PC-9 (cell line): ENCODE results near the gene NLRC3. TPM values are rescaled to one million over a fixed set of nuclear protein-coding genes. Genes with fewer than 3 reads are reported as not detected.

Experiments
- BruUV-seq: library from RNA; stranded (reverse); fragments of 400-500 nt; replicated peaks from 2 replicates; lab custom pipeline; 2021; lab: Mats Ljungman, UMichigan
- CTCF ChIA-PET: fragments of 300-600 bp; sonication (Branson Sonifier 250); formaldehyde crosslinking; loops from one replicate; lab custom pipeline; 2022; ENCODE audit warnings: antibody characterized with exemption; lab: Charles Lee
- POLR2A ChIA-PET: fragments of 300-600 bp; sonication (Branson Sonifier 250); formaldehyde crosslinking; loops from one replicate; lab custom pipeline; 2022; ENCODE audit warnings: antibody characterized with exemption; ENCODE audit not compliant: unreplicated experiment; lab: Charles Lee
- DNase-seq, 2 experiments: peaks; one replicate each; pipeline versions ENCODE4 v3.0.0 to v3.0.0-alpha.2; 2015 to 2022; ENCODE audit warnings: mixed read lengths in 1 of 2
- H2AFZ ChIP-seq: fragments of 200-600 bp; sonication (generic); 2 replicates; pipeline ENCODE4 v1.8.1; 2017; ENCODE audit warnings: antibody characterized with exemption
- H3F3A ChIP-seq: fragments of 200-600 bp; sonication (generic); 2 replicates; pipeline ENCODE4 v1.8.1; 2017; ENCODE audit warnings: antibody characterized with exemption, mild to moderate bottlenecking, low read depth; ENCODE audit not compliant: insufficient read depth
- H3K27ac ChIP-seq: fragments of 200-600 bp; sonication (generic); 2 replicates; pipeline ENCODE4 v1.6.1; 2016; ENCODE audit warnings: mixed run types
- H3K27me3 ChIP-seq: fragments of 200-600 bp; sonication (generic); 2 replicates; pipeline ENCODE4 v1.6.1; 2016; ENCODE audit warnings: low read depth, mixed run types; ENCODE audit not compliant: insufficient read depth
- H3K36me3 ChIP-seq: fragments of 200-600 bp; sonication (generic); 2 replicates; pipeline ENCODE4 v1.6.1; 2016; ENCODE audit warnings: low read depth, mixed run types
- H3K4me1 ChIP-seq: fragments of 200-600 bp; sonication (generic); replicated peaks from 2 replicates; pipeline ENCODE4 v1.6.1; 2016; ENCODE audit warnings: mixed run types; ENCODE audit not compliant: insufficient read depth
- H3K4me2 ChIP-seq: fragments of 200-600 bp; sonication (generic); 2 replicates; pipeline ENCODE4 v1.6.1; 2017; ENCODE audit warnings: mixed run types
- H3K4me3 ChIP-seq: fragments of 200-600 bp; sonication (generic); 2 replicates; pipeline ENCODE4 v1.6.1; 2016; ENCODE audit warnings: mixed run types
- H3K79me2 ChIP-seq: fragments of 200-600 bp; sonication (generic); 2 replicates; pipeline ENCODE4 v1.6.1; 2017; ENCODE audit warnings: low read depth, mixed run types
- H3K9me2 ChIP-seq: fragments of 200-600 bp; sonication (generic); 2 replicates; pipeline ENCODE4 v1.8.1; 2017; ENCODE audit warnings: mild to moderate bottlenecking; ENCODE audit not compliant: insufficient read depth
- H3K9me3 ChIP-seq: fragments of 200-600 bp; sonication (generic); 2 replicates; pipeline ENCODE4 v1.8.1; 2016; ENCODE audit warnings: low read depth; ENCODE audit not compliant: insufficient read depth
- H4K20me1 ChIP-seq: fragments of 200-600 bp; sonication (generic); 2 replicates; pipeline ENCODE4 v1.8.1; 2017; ENCODE audit not compliant: insufficient read depth
- EZH2 ChIP-seq: fragments of 200-600 bp; sonication (generic); IDR thresholded peaks from 2 replicates; pipeline ENCODE4 v1.8.0; 2017; ENCODE audit warnings: antibody characterized with exemption, low read depth
- intact Hi-C: fragments of 100-400 bp; cut with micrococcal nuclease; formaldehyde crosslinking; loops from one replicate; pipeline ENCODE4 v1.10.0; 2022; ENCODE audit not compliant: unreplicated experiment
- total RNA-seq: library from RNA; stranded (reverse); gene quantifications from 2 replicates; pipeline ENCODE4 v1.2.3, GENCODE V29; 2021
- TF ChIP-seq, protein P1 (sequence below): fragments of 200-600 bp; sonication (generic); conservative IDR thresholded peaks from 2 replicates; pipeline ENCODE4 v1.6.1; 2017; ENCODE audit warnings: mixed run types, antibody characterized with exemption, mild to moderate bottlenecking, moderate library complexity

The NLRC3 gene
- total RNA-seq, 1 experiment from 2014 or later, result not detected

DNA sequence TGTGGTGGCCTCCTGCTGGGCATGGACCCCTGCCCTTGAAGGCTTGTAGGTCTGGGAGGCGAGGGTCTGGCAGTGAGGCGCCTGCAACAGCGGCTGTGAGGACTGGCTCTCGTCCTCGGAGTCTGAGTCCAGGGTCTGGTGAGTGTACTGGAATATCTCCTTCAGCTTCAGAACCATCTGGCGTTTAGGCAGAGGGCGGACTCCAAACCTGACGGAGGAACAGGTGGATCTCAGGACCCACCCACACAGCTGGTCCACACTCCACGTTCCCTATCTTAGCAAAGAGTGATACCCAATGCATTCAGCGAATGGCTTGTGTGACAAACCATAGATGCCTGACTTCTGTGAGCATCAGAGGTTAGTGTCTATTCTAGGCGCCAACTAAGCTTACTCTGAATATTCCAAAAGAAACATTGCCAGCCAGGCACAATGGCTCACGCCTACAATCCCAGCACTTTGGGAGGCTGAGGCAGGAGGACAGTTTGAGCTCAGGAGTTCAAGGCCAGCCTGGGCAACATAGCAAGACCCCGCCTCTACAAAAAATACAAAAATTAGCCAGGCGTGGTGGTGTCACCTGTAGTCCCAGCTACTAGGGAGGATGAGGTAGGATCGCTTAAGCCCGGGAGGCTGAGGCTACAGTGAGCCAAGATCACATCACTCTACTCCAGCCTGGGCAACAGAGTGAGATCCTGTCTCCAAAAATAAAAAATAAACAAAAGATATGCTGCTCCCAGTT lies 6.3 kb upstream of the NLRC3 start:
- Histone ChIP-seq H2AFZ (no peak overlapping the region), H3K4me3 (no peak overlapping the region), H4K20me1 (no peaks in the 10 kb centered on the region), H3K27me3 (no peaks in the 10 kb centered on the region), H3K9me3 (no peaks in the 10 kb centered on the region), H3K9me2 (no peaks in the 10 kb centered on the region), H3K4me1 (no peaks in the 10 kb centered on the region), H3K36me3 (no peaks in the 10 kb centered on the region), H3K4me2 (no peak overlapping the region), H3K27ac (no peak overlapping the region), H3F3A (no peaks in the 10 kb centered on the region), H3K79me2 (no peaks in the 10 kb centered on the region)
- ChIA-PET POLR2A (no interaction called here), CTCF (interaction anchor here (0.6 kb wide), 1 partner anchor 61 kb away, joined by 11 read pairs; no protein-coding TSS in a partner anchor)
- no TSS peak for BruUV-seq
- intact Hi-C loops, result no loop called here
- TF ChIP-seq EZH2, result no peak
- TF ChIP-seq, protein P1, sequence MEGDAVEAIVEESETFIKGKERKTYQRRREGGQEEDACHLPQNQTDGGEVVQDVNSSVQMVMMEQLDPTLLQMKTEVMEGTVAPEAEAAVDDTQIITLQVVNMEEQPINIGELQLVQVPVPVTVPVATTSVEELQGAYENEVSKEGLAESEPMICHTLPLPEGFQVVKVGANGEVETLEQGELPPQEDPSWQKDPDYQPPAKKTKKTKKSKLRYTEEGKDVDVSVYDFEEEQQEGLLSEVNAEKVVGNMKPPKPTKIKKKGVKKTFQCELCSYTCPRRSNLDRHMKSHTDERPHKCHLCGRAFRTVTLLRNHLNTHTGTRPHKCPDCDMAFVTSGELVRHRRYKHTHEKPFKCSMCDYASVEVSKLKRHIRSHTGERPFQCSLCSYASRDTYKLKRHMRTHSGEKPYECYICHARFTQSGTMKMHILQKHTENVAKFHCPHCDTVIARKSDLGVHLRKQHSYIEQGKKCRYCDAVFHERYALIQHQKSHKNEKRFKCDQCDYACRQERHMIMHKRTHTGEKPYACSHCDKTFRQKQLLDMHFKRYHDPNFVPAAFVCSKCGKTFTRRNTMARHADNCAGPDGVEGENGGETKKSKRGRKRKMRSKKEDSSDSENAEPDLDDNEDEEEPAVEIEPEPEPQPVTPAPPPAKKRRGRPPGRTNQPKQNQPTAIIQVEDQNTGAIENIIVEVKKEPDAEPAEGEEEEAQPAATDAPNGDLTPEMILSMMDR, result no peak
- DNase-seq, result no peak

DNA sequence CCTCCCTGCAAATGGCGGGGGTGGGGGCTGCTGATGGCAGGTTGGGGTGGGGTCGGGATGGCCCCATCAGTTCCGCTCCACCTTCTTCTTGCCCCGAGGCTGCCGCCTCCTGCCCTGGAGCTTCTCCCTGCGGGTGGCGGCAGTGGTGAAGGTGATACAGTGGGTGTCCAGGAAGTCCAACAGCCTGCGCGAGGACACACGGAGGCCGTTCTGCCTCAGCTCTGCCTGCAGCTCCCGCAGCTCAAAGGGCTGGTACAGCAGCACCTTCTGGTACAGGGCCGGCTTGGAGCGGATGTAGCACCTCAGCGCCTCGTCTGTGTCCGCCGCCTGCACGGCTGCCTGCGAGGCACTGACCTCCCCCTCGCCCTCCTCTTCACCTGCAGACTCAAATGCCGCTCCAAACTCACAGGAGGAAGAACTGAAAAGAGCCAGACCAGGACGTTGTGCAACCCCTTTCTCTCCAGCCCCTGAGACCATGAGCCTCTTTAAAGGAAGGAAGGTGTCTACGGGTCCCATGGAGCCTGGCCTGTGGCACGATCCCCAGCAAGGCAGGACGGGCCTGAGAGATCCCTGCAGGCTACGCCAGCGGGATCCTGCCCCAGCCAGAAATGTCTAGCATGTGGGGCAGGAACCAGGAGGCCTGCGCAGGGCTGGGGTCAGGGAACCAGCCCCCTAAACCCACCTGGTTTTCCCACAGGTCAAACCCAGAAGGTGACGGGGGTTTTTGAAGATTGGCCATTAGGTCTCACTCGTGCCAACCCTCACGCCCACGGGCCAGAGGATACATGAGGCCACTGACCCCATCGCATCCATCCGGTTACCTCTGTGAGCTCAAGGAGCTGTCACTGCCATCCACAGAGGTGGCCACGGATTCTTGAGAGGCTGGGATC lies 5.3 kb upstream of the NLRC3 start:
- Histone ChIP-seq H3K27ac (no peak overlapping the region), H3K36me3 (no peaks in the 10 kb centered on the region), H3K4me3 (no peak overlapping the region), H3K9me2 (no peaks in the 10 kb centered on the region), H3K9me3 (no peaks in the 10 kb centered on the region), H3K4me1 (no peaks in the 10 kb centered on the region), H3K79me2 (no peaks in the 10 kb centered on the region), H4K20me1 (no peaks in the 10 kb centered on the region), H3F3A (no peaks in the 10 kb centered on the region), H3K4me2 (no peak overlapping the region), H2AFZ (no peak overlapping the region), H3K27me3 (no peaks in the 10 kb centered on the region)
- no TSS peak for BruUV-seq
- ChIA-PET POLR2A (no interaction called here), CTCF (no interaction called here)
- DNase-seq, result no peak
- intact Hi-C loops, result no loop called here
- TF ChIP-seq EZH2, result no peak
- TF ChIP-seq, protein P1, result no peak

DNA sequence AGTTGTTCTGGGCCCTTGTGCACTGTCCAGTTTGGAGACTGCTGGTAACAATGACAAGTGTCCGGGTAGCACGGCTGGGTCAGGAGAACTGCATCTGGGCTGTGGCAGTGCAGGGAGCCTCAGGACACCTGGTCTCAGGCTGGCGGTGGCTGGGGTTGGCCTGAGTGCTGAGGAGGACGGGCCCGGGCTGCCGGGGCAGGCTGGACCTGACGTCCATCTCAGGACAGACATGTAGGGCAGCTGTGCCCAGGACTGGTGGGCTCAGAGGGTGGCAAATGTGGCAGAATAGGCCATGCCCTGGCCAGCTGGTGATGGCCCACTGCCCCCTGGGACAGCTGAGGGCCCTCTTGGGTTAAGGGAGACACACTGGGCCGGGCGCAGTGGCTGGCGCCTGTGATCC lies 4.2 kb upstream of the NLRC3 start:
- no peak overlapping the region for H3K4me3 ChIP-seq
- CTCF ChIA-PET, result interaction anchor here (0.5 kb wide), 1 partner anchor 375 kb away, joined by 3 read pairs; no protein-coding TSS in a partner anchor
- no peaks in the 10 kb centered on the region for H3K36me3 ChIP-seq
- H3F3A ChIP-seq, result no peaks in the 10 kb centered on the region
- no peak overlapping the region for H2AFZ ChIP-seq
- DNase-seq, result no peak
- H3K79me2 ChIP-seq, result no peaks in the 10 kb centered on the region
- no peaks in the 10 kb centered on the region for H3K9me3 ChIP-seq
- H3K27me3 ChIP-seq, result no peaks in the 10 kb centered on the region
- H4K20me1 ChIP-seq, result no peaks in the 10 kb centered on the region
- no peak overlapping the region for H3K4me2 ChIP-seq
- intact Hi-C loops, result no loop called here
- H3K9me2 ChIP-seq, result no peaks in the 10 kb centered on the region
- POLR2A ChIA-PET, result no interaction called here
- BruUV-seq, result no TSS peak
- TF ChIP-seq, protein P1, result no peak
- TF ChIP-seq EZH2, result no peak
- no peak overlapping the region for H3K27ac ChIP-seq
- H3K4me1 ChIP-seq, result no peaks in the 10 kb centered on the region
